ENCODE data around the gene CDH23.

The CDH23 gene

GRCh38 chr10:71482620-71483019, 85.9 kb downstream of the CDH23 start:
- DNase-seq, result no peak

- DNase-seq, result no peak
These were observed 86.4 kb downstream of the CDH23 start for GRCh38 chr10:71483135-71483534.

- peak in 2 of 56 donors; percentile 7 to 8 for DNase-seq
These were observed 87.4 kb downstream of the CDH23 start for GRCh38 chr10:71483885-71484751.

DNA sequence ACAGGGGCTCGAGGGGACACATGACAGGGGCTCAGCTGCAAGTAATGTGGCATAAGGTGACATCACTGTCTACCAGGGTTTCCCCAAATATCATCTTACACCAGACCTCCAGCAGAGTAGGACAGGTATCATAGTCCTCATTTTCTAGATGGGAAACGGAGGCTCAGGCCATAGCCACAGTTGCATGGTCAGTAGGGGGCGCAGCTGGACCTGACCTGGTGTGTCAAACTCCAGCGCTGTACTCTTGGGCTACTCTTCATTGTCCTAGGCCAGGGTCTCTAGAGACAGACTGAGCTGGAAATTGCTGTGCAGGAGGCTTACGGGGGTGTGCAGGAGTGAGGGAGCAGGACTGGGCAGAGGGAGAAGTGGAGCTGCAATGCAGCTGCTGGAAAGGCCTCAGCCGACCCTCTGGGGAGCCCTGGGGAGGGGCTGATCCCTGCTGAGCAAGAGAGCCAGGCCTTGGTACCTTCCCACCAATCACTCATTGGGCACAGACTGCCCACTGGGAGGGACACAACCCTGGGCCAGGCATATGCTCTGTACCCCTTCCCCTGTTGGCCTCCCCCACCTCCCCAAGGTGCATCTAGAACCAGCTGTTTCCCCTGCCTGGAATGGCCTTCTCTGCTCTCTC, 89.9 kb downstream of the CDH23 start:
- peak in 29 of 56 donors; percentile 6 to 71 (median 23) for DNase-seq

DNA sequence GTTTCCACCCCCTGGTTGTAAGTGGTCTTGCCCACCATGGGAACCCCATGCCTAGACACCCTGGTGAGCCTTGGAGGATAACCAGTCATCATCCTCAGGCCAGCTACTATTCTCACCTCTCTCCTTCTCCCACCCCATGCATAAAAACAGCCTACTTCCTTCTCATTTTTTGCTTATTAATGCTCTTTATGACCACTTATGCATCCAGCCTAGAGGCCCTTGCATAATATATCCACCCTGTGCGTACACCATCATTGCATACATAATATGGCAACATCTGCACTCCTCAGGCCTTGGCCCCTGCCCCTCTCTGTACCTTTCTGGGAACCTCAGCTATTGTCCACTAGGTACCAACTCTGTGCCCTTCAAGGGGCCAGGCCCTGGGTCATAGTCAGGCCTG, 91.0 kb downstream of the CDH23 start:
- no peak for DNase-seq

DNA sequence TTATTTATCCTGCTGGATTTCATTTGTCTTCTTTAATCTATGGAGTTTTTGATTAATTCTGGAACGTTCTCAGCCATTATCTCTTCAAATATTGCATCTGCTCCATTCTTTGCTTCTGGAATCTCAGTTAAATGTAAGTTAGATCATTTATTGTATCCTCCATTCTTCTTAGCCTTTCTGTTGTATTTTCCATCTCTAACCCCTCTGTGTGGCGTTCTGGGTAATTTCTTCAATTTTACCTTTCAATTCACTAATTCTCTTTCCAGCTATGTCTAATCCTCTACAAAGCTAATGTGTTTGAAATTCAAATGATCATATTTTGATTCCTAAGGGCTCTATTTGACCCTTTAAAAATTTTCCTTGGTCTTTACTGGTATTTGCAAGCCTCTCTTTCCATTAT, 92.4 kb downstream of the CDH23 start:
- no peak for DNase-seq

- DNase-seq, result no peak
These were observed 96.2 kb downstream of the CDH23 start for GRCh38 chr10:71492872-71493271.

GRCh38 chr10:71493741-71494140, 97.0 kb downstream of the CDH23 start:
- DNase-seq, result no peak

- DNase-seq, result no peak
These were observed 97.8 kb downstream of the CDH23 start for GRCh38 chr10:71494476-71494875.

DNA sequence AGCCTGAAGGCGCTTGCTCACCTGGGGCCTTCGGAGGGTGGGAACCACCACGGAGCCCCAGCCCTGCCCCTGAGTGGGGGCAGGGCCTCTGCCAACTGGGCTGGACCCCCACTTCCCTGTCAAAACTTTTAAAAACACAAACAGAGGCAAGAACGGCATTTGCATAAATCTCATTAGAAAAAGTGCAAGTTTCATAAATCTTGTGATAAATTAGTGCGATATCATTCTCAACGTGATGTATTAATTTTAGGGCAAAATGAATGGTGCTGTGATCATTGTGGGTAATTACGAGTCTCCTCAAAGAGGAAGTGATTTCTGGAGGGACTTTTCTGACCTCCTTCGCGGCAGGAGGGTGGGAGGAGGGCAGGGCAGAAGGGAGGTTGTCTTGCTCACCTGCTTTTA, 98.3 kb downstream of the CDH23 start:
- no peak for DNase-seq

DNA sequence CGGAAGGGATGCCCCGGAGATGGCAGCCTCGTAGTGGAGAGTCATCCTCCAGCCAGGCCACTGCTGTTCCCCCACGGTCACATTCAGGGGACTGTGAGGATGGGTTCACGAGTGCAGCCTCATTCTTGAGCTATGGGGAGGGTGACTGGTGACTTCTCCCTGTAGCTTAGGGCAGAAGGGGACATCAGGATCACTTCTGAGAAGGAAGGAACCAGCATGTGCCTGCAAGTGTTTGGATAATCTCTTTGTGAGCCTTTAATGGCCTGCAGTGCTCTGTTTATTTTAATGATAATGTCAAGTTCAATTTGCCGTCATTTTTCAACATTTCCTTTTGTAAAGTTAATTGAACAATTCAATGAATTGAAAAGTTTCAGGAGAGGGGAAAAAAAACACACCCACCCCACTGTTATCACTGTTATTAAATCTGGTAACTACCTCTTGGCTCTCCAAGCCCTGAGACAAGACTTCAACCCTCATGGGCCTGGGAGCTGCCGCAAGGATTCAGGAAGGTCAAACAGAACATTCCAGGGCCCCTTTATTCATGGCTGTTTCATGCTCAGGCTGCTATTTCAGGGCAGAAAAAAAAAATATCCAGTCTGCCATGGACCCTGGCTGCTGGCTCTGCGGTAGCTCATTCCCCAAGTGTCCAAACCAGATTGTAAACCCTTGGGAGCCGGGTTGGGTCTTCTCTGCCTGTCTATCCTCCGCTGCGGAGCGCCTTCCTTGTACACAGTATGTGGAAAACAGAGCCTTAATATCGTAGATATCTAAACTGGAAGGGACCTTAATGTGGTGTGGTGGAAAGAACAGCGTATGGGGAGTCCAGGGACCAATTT, 100.4 kb downstream of the CDH23 start:
- no peak for DNase-seq

DNA sequence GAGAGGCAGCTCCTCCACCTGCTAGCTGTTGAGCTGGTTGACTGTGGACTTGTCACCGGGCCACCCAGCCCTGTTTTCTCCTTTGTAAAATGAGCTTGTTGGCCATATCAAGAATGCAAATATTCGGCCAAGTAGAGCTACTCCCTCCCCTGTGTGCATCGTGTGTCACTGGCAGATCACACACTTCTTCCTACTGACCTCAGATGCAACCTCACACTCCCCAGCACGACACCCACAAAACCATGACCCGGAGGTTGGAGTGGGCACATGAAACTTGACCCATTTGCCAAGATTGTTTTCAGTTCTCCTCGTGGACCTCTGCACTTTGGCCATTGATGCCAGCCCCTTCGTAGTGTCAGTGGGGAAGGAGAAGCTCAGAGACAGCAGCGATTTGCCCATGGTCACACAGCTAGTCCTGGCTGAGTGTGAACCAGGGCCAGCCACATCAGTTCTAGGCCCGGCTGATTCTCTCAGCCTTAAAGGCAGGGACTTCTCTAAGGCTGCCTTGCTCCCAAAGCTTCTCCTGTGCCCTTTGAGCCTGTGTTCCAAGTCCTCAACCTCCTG, 101.1 kb downstream of the CDH23 start:
- DNase-seq, result no peak

GRCh38 chr10:71501402-71501801, 104.7 kb downstream of the CDH23 start:
- DNase-seq, result no peak

- no peak for DNase-seq
These were observed 105.5 kb downstream of the CDH23 start for GRCh38 chr10:71502190-71502589.

DNA sequence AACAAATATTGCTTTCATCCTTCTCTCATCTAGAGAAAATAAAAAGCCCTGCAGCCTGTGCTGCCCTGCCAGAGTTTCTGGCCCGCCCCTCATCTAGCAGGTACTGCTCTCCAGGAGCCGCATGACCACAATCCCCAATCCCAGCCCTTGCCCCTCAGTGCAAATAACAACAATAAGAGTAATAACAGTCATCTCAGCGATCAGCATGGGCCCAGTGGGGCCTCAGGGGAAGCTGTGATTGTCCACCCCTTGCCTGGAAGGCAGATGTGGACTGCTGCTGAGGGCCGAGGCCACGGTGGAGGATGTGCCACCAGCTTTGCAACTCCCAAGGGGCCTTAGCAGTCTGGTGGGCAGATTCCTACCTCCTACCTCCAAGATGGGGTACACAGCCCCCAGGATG, 106.1 kb downstream of the CDH23 start:
- DNase-seq, result no peak

- no peak for DNase-seq
These were observed 107.4 kb downstream of the CDH23 start for GRCh38 chr10:71504168-71504567.

DNA sequence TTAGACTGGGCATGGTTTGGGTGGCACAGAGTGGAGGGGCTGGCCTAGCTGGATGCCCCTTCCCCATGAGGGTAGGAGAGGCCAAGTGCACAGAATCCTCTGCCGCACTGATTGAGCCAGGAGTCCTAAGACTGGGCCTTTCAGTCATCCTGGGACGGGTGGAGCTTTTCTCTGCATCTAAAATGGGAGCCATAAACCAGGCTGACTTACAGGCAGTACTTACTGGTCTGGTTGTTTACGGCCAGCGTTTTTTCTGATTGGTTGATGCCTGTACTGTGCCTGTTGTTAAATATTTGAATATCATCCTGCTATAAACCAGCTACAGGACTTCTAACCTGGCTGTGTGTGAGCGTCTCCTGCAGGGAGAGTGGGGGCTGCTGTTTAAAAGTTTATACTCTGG, 107.8 kb downstream of the CDH23 start:
- no peak for DNase-seq

DNA sequence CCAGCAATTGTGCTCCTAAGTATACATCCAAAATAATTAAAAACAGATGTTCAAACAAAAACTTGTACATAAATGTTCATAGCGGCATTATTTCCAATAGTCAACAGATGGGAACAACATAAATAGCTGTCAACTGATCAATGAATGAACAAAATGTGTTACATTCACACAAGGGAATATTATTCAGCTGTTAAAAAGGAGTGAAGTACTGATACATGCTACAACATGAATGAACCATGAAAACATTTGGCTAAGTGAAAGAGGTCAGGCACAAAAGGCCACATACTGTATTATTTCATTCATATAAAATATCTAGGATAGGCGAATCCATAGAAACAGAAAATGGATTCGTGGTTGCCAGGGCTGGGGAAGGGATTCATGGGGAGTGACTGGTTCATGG, 109.1 kb downstream of the CDH23 start:
- no peak for DNase-seq

DNA sequence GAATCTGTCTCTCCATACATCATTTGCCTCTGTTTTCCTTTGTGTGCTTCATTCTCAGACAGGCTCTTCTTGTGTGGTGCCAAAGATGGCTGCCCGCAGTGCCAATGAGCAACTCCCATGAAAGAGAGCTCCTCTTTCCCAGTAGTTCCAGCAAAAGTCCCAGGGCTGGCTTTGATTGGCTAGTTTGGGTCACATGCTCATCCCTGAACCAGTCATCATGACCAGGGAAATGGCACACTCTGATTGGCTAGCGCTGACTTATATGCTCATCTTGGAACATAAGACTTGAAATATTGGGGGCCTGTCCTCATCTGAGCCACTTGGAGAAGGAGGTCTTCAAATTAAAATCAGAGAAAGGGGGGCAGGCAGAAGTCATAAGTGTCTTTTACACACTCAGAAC, 112.7 kb downstream of the CDH23 start:
- DNase-seq, result no peak

- no peak for DNase-seq
These were observed 114.5 kb downstream of the CDH23 start for GRCh38 chr10:71511206-71511605.

- peak in 4 of 56 donors; percentile 11 to 23 (median 15) for DNase-seq
These were observed 115.6 kb downstream of the CDH23 start for GRCh38 chr10:71512312-71512711.
